Vagina (tissue), 2 donors: ENCODE results near the gene CAPN9.

Source experiments
- POLR2A ChIP-seq, 2 donors: fragments of 450-650 bp; IDR thresholded peaks; one replicate each; pipeline ENCODE4 v1.6.1; 2017; ENCODE audit warnings: antibody characterized with exemption in 2 of 2, mild to moderate bottlenecking in 2 of 2, moderate library complexity in 2 of 2
- TF ChIP-seq, protein P1 (sequence below), 3 experiments: fragments of 450-650 bp in 2 of 3; fragments of 200-600 bp in 1 of 3; sonication (generic) in 1 of 3; IDR thresholded peaks; one replicate each; pipeline ENCODE4 v1.5.1; 2017 to 2019; ENCODE audit warnings: antibody characterized with exemption in 3 of 3, mild to moderate bottlenecking in 2 of 3, moderate library complexity in 2 of 3

DNA sequence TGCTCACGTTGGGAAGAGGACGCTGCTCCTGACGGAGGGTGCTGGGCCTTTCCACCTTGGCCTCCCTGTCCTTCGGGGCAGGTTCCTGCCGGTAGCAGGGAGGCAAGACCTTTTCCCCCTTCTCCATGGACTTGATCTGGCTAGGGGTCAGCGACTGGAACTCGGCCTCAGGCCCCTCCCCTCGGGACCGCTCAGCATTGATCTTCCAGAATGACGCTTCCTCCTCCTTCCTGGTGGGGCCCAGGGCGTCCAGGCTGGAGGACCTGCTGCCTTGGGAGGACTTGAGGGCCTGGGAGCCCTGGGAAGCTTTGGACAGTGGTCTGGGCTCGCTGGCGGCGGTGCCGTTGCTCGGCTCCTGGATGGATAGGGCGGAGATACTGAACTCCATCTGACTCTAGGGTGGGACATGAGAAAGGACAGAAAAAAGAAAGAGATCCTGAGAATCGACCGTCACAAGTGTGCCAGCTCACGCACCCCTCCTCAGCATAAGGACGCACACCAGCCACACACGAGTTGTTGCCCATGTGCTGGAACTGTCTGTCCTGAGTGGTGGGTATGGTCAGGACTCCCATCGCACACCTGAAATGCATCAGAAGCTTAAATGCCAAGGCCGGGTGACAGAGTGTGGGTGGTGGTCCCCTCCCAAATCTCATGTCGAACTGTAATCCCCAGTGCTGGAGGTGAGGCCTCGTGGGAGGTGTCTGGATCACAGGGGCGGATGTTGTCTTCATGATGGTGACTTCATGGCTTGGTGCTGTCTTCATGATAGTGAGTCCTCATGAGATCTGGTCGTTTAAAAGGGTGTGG, 96.5 kb downstream of the CAPN9 start:
- no peak for TF ChIP-seq POLR2A (IDR thresholded peaks at IDR 0.05)
- TF ChIP-seq, protein P1, sequence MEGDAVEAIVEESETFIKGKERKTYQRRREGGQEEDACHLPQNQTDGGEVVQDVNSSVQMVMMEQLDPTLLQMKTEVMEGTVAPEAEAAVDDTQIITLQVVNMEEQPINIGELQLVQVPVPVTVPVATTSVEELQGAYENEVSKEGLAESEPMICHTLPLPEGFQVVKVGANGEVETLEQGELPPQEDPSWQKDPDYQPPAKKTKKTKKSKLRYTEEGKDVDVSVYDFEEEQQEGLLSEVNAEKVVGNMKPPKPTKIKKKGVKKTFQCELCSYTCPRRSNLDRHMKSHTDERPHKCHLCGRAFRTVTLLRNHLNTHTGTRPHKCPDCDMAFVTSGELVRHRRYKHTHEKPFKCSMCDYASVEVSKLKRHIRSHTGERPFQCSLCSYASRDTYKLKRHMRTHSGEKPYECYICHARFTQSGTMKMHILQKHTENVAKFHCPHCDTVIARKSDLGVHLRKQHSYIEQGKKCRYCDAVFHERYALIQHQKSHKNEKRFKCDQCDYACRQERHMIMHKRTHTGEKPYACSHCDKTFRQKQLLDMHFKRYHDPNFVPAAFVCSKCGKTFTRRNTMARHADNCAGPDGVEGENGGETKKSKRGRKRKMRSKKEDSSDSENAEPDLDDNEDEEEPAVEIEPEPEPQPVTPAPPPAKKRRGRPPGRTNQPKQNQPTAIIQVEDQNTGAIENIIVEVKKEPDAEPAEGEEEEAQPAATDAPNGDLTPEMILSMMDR (IDR thresholded peaks at IDR 0.05), result no peak
